Spleen (tissue), 7 donors: ENCODE measurements around the gene GGT7.

ENCODE experiments used
- CTCF ChIP-seq, 11 experiments: fragments of 200-600 bp in 7 of 11; fragments of 450-650 bp in 4 of 11; sonication (generic) in 4 of 11; IDR thresholded peaks in 8 of 11; conservative IDR thresholded peaks in 3 of 11; 1 replicate in 7 of 11; 2 replicates in 4 of 11; pipeline versions ENCODE4 v1.4.0 to v1.8.0; 2016 to 2021; ENCODE audit warnings: antibody characterized with exemption in 11 of 11, inconsistent platforms in 4 of 11, mild to moderate bottlenecking in 1 of 11
- POLR2AphosphoS5 ChIP-seq, 3 donors: sonication (generic); formaldehyde crosslinking; IDR thresholded peaks; one replicate each; pipeline ENCODE4 v1.5.1; 2017; ENCODE audit warnings: antibody characterized with exemption in 3 of 3
- donor health status: DM: no; HTN: no; CAD: no; lungs with moderate emphysema.
- donor health status: DM: no; HTN: no; CAD: no.
- donor health status: DM: no; HTN: no; CAD: no.

GRCh38 chr20:34859826-34860545 lies 12.7 kb downstream of the GGT7 start:
- TF ChIP-seq POLR2AphosphoS5 (IDR thresholded peaks at IDR 0.05) (no peak), CTCF (IDR thresholded peaks at IDR 0.05 in 8 of 11, conservative IDR thresholded peaks at IDR 0.05 in 3 of 11) (no peak)
